ENCODE data around the gene RXRA.

Gene RXRA

GRCh38 chr9:134373269-134373668 is 47.0 kb downstream of the RXRA start:
- TF ChIP-seq REST (IDR thresholded peaks at IDR 0.05; ENCODE audit: insufficient read depth in 1 of 2, low read depth in 2 of 2, low read length in 2 of 2), result no peak
- no peak for TF ChIP-seq TAF1 (IDR thresholded peaks at IDR 0.05; ENCODE audit: borderline replicate concordance, insufficient read depth, low read length)

GRCh38 chr9:134373953-134374300 is 47.7 kb downstream of the RXRA start:
- no peak for TF ChIP-seq FOXP2 (optimal IDR thresholded peaks at IDR 0.05; ENCODE audit: borderline replicate concordance, extremely low read depth, extremely low read length, insufficient read depth)
- TF ChIP-seq SIN3A (IDR thresholded peaks at IDR 0.05; ENCODE audit: borderline replicate concordance, insufficient read depth, low read length), result no peak
- no peak for TF ChIP-seq REST (IDR thresholded peaks at IDR 0.05; ENCODE audit: insufficient read depth in 1 of 2, low read depth in 2 of 2, low read length in 2 of 2)
- TF ChIP-seq TAF1 (IDR thresholded peaks at IDR 0.05; ENCODE audit: borderline replicate concordance, insufficient read depth, low read length), result no peak
- no peak for TF ChIP-seq POLR2AphosphoS5 (IDR thresholded peaks at IDR 0.05; ENCODE audit: low read depth, low read length)

- TF ChIP-seq SIN3A (IDR thresholded peaks at IDR 0.05; ENCODE audit: borderline replicate concordance, insufficient read depth, low read length), result no peak
- no peak for TF ChIP-seq FOXP2 (optimal IDR thresholded peaks at IDR 0.05; ENCODE audit: borderline replicate concordance, extremely low read depth, extremely low read length, insufficient read depth)
- no peak for TF ChIP-seq TAF1 (IDR thresholded peaks at IDR 0.05; ENCODE audit: borderline replicate concordance, insufficient read depth, low read length)
- no peak for TF ChIP-seq REST (IDR thresholded peaks at IDR 0.05; ENCODE audit: insufficient read depth in 1 of 2, low read depth in 2 of 2, low read length in 2 of 2)
- TF ChIP-seq POLR2AphosphoS5 (IDR thresholded peaks at IDR 0.05; ENCODE audit: low read depth, low read length), result no peak
Measured at GRCh38 chr9:134374301-134375010, 48.2 kb downstream of the RXRA start.

- TF ChIP-seq SIN3A (IDR thresholded peaks at IDR 0.05; ENCODE audit: borderline replicate concordance, insufficient read depth, low read length) (no peak), POLR2AphosphoS5 (IDR thresholded peaks at IDR 0.05; ENCODE audit: low read depth, low read length) (no peak), FOXP2 (optimal IDR thresholded peaks at IDR 0.05; ENCODE audit: borderline replicate concordance, extremely low read depth, extremely low read length, insufficient read depth) (no peak), REST (IDR thresholded peaks at IDR 0.05; ENCODE audit: insufficient read depth in 1 of 2, low read depth in 2 of 2, low read length in 2 of 2) (no peak), TAF1 (IDR thresholded peaks at IDR 0.05; ENCODE audit: borderline replicate concordance, insufficient read depth, low read length) (no peak)
Measured at GRCh38 chr9:134375011-134375390, 48.7 kb downstream of the RXRA start.
